ENCODE measurements around the gene RNASE7.

The RNASE7 gene

GRCh38 chr14:21043974-21044618, 1.9 kb downstream of the RNASE7 start:
- DNase-seq: no peak

- no peak for DNase-seq
These were observed 5.2 kb downstream of the RNASE7 start for GRCh38 chr14:21047378-21047781.

DNA sequence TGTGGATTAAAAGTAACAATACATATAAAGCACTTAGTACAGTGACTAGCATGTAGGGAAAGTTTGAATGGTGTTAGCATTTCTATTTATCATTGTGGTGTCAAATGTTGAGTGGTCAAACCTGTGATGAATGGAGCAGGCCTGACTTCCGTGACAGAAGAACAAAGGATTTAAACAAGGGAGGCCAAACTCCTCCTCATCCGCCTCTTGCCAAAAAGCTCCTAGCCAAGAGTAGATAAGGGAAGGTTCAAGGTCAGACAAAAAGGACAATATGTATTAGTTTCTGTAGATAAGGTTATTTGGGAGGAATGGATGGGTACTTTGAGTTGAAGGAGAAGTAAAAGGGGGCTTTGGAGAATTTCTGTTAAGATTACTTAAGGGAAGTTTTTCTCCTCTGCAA, 6.5 kb downstream of the RNASE7 start:
- no peak for DNase-seq

- no peak for DNase-seq
These were observed 7.1 kb downstream of the RNASE7 start for GRCh38 chr14:21049271-21049673.

DNA sequence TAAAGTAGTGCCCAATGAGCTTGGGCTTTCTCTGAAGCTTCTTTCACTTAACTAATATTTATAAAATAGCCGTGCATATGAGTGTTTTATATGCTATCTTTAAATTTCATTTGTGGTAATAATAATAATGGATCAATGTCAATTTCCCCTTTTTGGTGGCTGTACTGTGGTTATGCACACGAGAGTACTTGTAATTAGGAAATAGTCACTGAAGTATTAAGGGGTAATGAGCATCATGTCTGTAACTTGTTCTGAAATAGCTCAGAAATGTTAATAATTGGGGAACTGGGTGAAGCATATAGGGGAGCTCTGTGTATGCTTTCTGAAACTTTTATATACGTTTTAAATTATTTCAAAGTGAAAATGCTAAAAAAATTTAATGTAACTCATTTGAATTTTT, 8.4 kb downstream of the RNASE7 start:
- DNase-seq: no peak

GRCh38 chr14:21053184-21054122, 11.3 kb downstream of the RNASE7 start:
- no peak for DNase-seq

DNA sequence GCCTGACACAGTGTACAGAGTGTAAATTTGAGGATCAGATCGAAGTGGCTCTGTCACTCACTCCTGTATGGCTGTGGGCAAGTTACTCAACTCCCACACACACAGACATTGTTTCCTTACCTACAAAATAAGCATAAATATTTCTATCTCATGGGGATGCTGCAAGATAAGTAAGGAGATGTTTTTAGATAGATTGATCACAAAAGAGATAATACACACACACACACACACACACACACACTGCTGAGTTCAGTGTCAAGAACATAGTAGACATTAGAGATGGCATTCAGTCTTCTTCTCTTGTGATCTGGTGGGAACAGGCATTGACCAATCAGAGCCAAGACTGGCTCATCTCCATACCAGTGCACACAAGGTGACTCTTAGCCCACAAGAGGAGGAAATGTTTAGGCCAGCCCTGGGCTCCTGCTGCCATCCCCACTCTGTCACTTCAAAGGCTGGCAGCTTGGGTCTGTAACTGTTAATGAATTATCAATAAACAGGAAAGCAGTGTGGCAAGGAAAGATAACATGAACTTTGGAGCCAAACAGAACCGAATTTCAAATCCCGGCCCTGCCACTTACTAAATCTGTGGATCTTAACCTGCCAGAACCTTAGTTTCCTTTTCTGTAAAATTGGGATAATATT, 12.1 kb downstream of the RNASE7 start:
- DNase-seq: no peak

- no peak for DNase-seq
These were observed 12.6 kb downstream of the RNASE7 start for GRCh38 chr14:21054768-21055145.

- DNase-seq: no peak
These were observed 13.4 kb downstream of the RNASE7 start for GRCh38 chr14:21055432-21056117.

DNA sequence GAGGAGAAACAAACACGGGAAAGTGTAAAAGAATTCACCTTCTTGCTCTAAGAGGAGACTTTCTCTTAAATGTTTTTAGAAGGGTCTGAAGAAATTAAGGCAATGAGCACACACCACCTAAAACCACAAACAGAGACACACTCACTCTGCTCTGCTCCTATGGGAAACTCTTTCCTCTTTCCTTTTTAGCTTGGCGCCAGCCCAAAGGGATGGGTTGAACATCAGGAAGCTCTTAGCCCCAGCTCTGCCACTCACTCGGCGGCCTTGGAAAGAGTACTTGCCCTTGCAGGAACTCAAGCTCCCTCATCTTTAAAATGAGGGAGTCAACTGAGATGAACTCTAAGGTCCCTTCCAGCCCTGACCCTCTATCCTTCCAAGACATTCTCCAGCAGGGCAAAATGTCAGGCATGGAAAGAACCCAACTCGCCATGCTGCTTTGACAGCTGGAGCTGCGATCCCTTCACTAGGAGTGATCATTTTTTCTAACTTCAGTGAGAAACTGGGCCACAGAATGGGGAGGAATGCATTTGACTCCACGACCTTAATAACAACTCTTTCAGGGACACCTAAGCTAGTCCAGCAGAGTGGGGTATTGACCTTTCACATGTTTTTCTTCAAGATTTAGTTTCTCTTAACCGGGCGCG, 14.5 kb downstream of the RNASE7 start:
- DNase-seq: no peak

- DNase-seq: no peak
These were observed 15.9 kb downstream of the RNASE7 start, which contains the start of gene RNASE8 for GRCh38 chr14:21057803-21058675. TSS of gene RNASE8 (plus strand) at chr14:21057822. CDS start at chr14:21057893, 71 bp downstream.

- no peak for DNase-seq
These were observed 16.7 kb downstream of the RNASE7 start for GRCh38 chr14:21058903-21059302.

DNA sequence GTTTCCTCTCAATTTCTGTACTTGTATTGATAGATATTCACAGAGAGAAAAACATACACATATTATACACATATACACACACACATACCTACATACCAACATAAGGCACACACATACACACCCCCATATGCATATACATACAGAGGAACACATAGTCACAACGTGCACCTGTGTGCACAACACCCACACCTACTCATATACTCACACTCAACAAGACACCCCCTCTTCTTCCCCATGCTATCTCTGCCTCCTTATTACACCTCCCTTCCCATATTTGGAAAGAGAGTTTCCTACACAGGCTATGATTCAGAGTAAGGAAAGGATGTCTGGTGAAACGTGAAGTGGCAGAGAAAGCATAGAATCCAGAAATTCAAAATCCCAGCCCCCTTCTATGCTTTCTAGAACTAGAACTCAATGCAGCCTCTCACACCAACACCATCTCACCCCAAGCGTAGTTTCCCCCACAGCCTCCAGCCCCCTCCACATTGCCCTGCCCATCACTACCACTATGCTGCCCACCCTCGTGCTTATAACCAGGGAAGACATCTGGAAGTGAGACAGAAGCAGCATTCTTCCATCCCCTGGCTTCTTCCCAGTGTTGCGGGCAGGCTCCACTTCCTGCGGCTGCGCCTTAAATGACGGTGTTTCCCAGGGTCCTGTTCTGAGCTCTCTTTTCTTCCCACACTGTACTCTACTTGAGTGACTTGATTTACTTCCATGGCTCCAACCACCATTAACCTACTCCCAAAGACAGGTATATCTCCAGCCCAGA, 17.9 kb downstream of the RNASE7 start:
- DNase-seq: no peak

GRCh38 chr14:21060614-21061346, 18.6 kb downstream of the RNASE7 start:
- DNase-seq: no peak

- no peak for DNase-seq
These were observed 19.1 kb downstream of the RNASE7 start for GRCh38 chr14:21061347-21061668.

GRCh38 chr14:21063479-21063878, 21.3 kb downstream of the RNASE7 start:
- no peak for DNase-seq

DNA sequence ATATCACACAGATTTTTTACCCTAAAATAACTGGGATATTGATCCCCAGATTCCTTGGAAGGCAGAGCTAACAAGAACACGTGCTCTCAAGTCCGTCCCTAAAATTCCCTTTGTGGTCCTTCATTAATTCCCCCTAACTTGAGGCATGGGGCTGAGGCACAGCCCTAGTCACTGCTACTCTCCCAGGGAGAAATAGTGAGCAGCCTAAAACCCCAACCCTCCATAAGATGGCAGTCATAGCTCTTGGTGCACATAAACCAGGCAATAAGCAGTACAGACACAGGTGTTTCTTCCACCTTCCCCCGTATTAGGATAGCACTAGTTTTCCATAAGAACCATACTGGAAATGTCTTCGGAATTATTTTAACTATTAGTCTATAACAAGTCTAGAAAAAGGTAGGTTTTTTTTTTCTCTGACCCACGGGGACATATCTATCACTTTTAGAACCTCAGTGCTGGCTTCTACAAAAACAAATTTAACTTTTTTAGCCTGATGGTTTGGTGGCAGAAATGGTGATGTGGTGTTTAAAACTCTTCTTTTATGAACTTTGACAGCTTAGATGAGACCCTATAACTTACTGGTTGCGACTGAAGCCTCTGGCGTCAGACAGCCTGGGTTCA, 24.8 kb downstream of the RNASE7 start:
- DNase-seq: no peak

- DNase-seq: peak; percentile 54
These were observed 26.6 kb downstream of the RNASE7 start for GRCh38 chr14:21068521-21069387.
